Activated CD4-positive, alpha-beta memory T cell treated with anti-CD3 and anti-CD28 coated beads, Interleukin-2, amount 10 ng/mL, durations not matched to agents 7 days and 5 days (primary cell): Measurements from ENCODE around the gene ZNF438. TPM values are rescaled to one million over a fixed set of nuclear protein-coding genes. Genes with fewer than 3 reads are reported as not detected.

Experiments
- CTCF ChIA-PET: fragments of 350-600 bp; sonication (Branson Sonifier 250); formaldehyde crosslinking; loops from one replicate; lab custom pipeline; 2021; ENCODE audit warnings: antibody characterized with exemption, inconsistent platforms; lab: Charles Lee
- POLR2A ChIA-PET: fragments of 350-600 bp; sonication (Branson Sonifier 250); formaldehyde crosslinking; loops from one replicate; lab custom pipeline; 2021; ENCODE audit warnings: antibody characterized with exemption; lab: Charles Lee
- DNase-seq: peaks from one replicate; pipeline ENCODE4 v3.0.0-alpha.2; 2020
- H3K27ac Mint-ChIP-seq: one replicate; pipeline ENCODE4 v1.8.0; 2021; ENCODE audit warnings: mild to moderate bottlenecking, mixed read lengths
- H3K27me3 Mint-ChIP-seq: one replicate; pipeline ENCODE4 v1.8.0; 2021; ENCODE audit warnings: mixed read lengths
- H3K36me3 Mint-ChIP-seq: one replicate; pipeline ENCODE4 v1.8.0; 2021; ENCODE audit warnings: low read depth, mixed read lengths
- H3K4me1 Mint-ChIP-seq: one replicate; pipeline ENCODE4 v1.8.0; 2021; ENCODE audit warnings: mixed read lengths
- H3K4me3 Mint-ChIP-seq: one replicate; pipeline ENCODE4 v1.8.0; 2021; ENCODE audit warnings: mild to moderate bottlenecking, mixed read lengths
- H3K9me3 Mint-ChIP-seq: one replicate; pipeline ENCODE4 v1.8.0; 2021; ENCODE audit warnings: mixed read lengths
- total RNA-seq, 2 experiments: library from RNA; stranded (reverse); gene quantifications; one replicate each; pipeline ENCODE4 v1.2.3, GENCODE V29; 2021

ZNF438 gene
- total RNA-seq, 2 experiments from 2014 or later: 6.3 to 6.5 TPM

- CTCF ChIA-PET: no interaction called here
- H3K27ac Mint-ChIP-seq: no peak overlapping the region
Observed at GRCh38 chr10:30823651-30824050, 208.0 kb downstream of the ZNF438 start.

GRCh38 chr10:30822693-30823465, 208.8 kb downstream of the ZNF438 start:
- Mint-ChIP-seq H3K36me3 (no peaks in the 10 kb centered on the region), H3K4me3 (no peak overlapping the region)

More at GRCh38 chr10:30823651-30824050, 208.0 kb downstream of the ZNF438 start:
- Mint-ChIP-seq H3K4me1 (no peaks in the 10 kb centered on the region), H3K4me3 (no peak overlapping the region), H3K27me3 (no peaks in the 10 kb centered on the region), H3K36me3 (no peaks in the 10 kb centered on the region), H3K9me3 (no peaks in the 10 kb centered on the region)
- POLR2A ChIA-PET: no interaction called here
- DNase-seq: no peak

GRCh38 chr10:30821994-30822692, 209.5 kb downstream of the ZNF438 start:
- Mint-ChIP-seq H3K27me3 (no peaks in the 10 kb centered on the region), H3K4me1 (no peaks in the 10 kb centered on the region), H3K4me3 (no peak overlapping the region), H3K36me3 (no peaks in the 10 kb centered on the region), H3K9me3 (no peaks in the 10 kb centered on the region), H3K27ac (no peak overlapping the region)
- POLR2A ChIA-PET: no interaction called here
- no peak for DNase-seq
- CTCF ChIA-PET: no interaction called here

More at GRCh38 chr10:30822693-30823465, 208.8 kb downstream of the ZNF438 start:
- no peaks in the 10 kb centered on the region for H3K27me3 Mint-ChIP-seq
- ChIA-PET CTCF (no interaction called here), POLR2A (no interaction called here)
- H3K27ac Mint-ChIP-seq: no peak overlapping the region
- H3K4me1 Mint-ChIP-seq: no peaks in the 10 kb centered on the region
- H3K9me3 Mint-ChIP-seq: no peaks in the 10 kb centered on the region
- DNase-seq: no peak

GRCh38 chr10:30821261-30821993, 210.2 kb downstream of the ZNF438 start:
- Mint-ChIP-seq H3K27me3 (no peaks in the 10 kb centered on the region), H3K4me1 (no peaks in the 10 kb centered on the region), H3K27ac (no peak overlapping the region), H3K9me3 (no peaks in the 10 kb centered on the region), H3K4me3 (no peak overlapping the region), H3K36me3 (no peaks in the 10 kb centered on the region)
- no peak for DNase-seq
- POLR2A ChIA-PET: no interaction called here
- CTCF ChIA-PET: no interaction called here

GRCh38 chr10:30820261-30820991, 211.2 kb downstream of the ZNF438 start:
- POLR2A ChIA-PET: no interaction called here
- H3K4me3 Mint-ChIP-seq: no peak overlapping the region
- H3K9me3 Mint-ChIP-seq: no peaks in the 10 kb centered on the region
- H3K27me3 Mint-ChIP-seq: no peaks in the 10 kb centered on the region
- H3K36me3 Mint-ChIP-seq: no peaks in the 10 kb centered on the region
- CTCF ChIA-PET: interaction anchor here (1.0 kb wide), 1 partner anchor 36 kb away, joined by 3 read pairs; no protein-coding TSS in a partner anchor
- no peaks in the 10 kb centered on the region for H3K4me1 Mint-ChIP-seq
- no peak for DNase-seq
- no peak overlapping the region for H3K27ac Mint-ChIP-seq

GRCh38 chr10:30819341-30820181, 212.1 kb downstream of the ZNF438 start:
- CTCF ChIA-PET: interaction anchor here (0.9 to 1.4 kb wide), 4 partner anchors 10 to 35 kb away, joined by 3 read pairs; no protein-coding TSS in a partner anchor
- no peaks in the 10 kb centered on the region for H3K27me3 Mint-ChIP-seq
- H3K27ac Mint-ChIP-seq: no peak overlapping the region
- H3K4me3 Mint-ChIP-seq: no peak overlapping the region
- H3K36me3 Mint-ChIP-seq: no peaks in the 10 kb centered on the region
- DNase-seq: no peak
- POLR2A ChIA-PET: interaction anchor here (0.6 kb wide), 1 partner anchor 560 kb away, joined by 3 read pairs; no protein-coding TSS in a partner anchor
- H3K4me1 Mint-ChIP-seq: no peaks in the 10 kb centered on the region
- no peaks in the 10 kb centered on the region for H3K9me3 Mint-ChIP-seq

GRCh38 chr10:30818854-30819253, 212.8 kb downstream of the ZNF438 start:
- no peak overlapping the region for H3K27ac Mint-ChIP-seq
- peaks cover 5% of the 10 kb centered on the region for H3K4me1 Mint-ChIP-seq
- H3K9me3 Mint-ChIP-seq: no peaks in the 10 kb centered on the region
- ChIA-PET POLR2A (no interaction called here), CTCF (interaction anchor here (0.9 to 1.4 kb wide), 3 partner anchors 9 to 34 kb away, joined by 3 read pairs; no protein-coding TSS in a partner anchor)
- DNase-seq: no peak
- no peak overlapping the region for H3K4me3 Mint-ChIP-seq
- H3K36me3 Mint-ChIP-seq: no peaks in the 10 kb centered on the region
- H3K27me3 Mint-ChIP-seq: no peaks in the 10 kb centered on the region

GRCh38 chr10:30818010-30818660, 213.5 kb downstream of the ZNF438 start:
- POLR2A ChIA-PET: no interaction called here
- no peak overlapping the region for H3K27ac Mint-ChIP-seq

GRCh38 chr10:30817541-30817940, 214.1 kb downstream of the ZNF438 start:
- no peaks in the 10 kb centered on the region for H3K27me3 Mint-ChIP-seq
- H3K4me1 Mint-ChIP-seq: peaks cover 18% of the 10 kb centered on the region
- H3K4me3 Mint-ChIP-seq: no peak overlapping the region
- ChIA-PET POLR2A (no interaction called here), CTCF (no interaction called here)
- H3K9me3 Mint-ChIP-seq: no peaks in the 10 kb centered on the region
- no peaks in the 10 kb centered on the region for H3K36me3 Mint-ChIP-seq
- no peak for DNase-seq
- H3K27ac Mint-ChIP-seq: no peak overlapping the region

More at GRCh38 chr10:30818010-30818660, 213.5 kb downstream of the ZNF438 start:
- CTCF ChIA-PET: interaction anchor here (0.9 to 1.4 kb wide), 2 partner anchors 8 to 34 kb away, joined by 3 read pairs; no protein-coding TSS in a partner anchor
- no peaks in the 10 kb centered on the region for H3K27me3 Mint-ChIP-seq
- peaks cover 12% of the 10 kb centered on the region for H3K4me1 Mint-ChIP-seq
- H3K4me3 Mint-ChIP-seq: no peak overlapping the region
- H3K9me3 Mint-ChIP-seq: no peaks in the 10 kb centered on the region
- no peaks in the 10 kb centered on the region for H3K36me3 Mint-ChIP-seq
- DNase-seq: no peak

- Mint-ChIP-seq H3K9me3 (no peaks in the 10 kb centered on the region), H3K4me1 (peaks cover 25% of the 10 kb centered on the region), H3K4me3 (no peak overlapping the region), H3K27ac (no peak overlapping the region), H3K36me3 (no peaks in the 10 kb centered on the region), H3K27me3 (no peaks in the 10 kb centered on the region)
- CTCF ChIA-PET: no interaction called here
- no peak for DNase-seq
- POLR2A ChIA-PET: no interaction called here
Observed at GRCh38 chr10:30816820-30817171, 214.9 kb downstream of the ZNF438 start.

GRCh38 chr10:30816159-30816819, 215.4 kb downstream of the ZNF438 start:
- CTCF ChIA-PET: no interaction called here

More at GRCh38 chr10:30816159-30816819, 215.4 kb downstream of the ZNF438 start:
- no peak overlapping the region for H3K4me3 Mint-ChIP-seq
- POLR2A ChIA-PET: no interaction called here
- no peak overlapping the region for H3K27ac Mint-ChIP-seq
- no peaks in the 10 kb centered on the region for H3K36me3 Mint-ChIP-seq
- no peak for DNase-seq
- peaks cover 30% of the 10 kb centered on the region for H3K4me1 Mint-ChIP-seq
- no peaks in the 10 kb centered on the region for H3K27me3 Mint-ChIP-seq
- H3K9me3 Mint-ChIP-seq: no peaks in the 10 kb centered on the region
